ENCODE measurements around the gene GRM7. TPM values are rescaled to one million over a fixed set of nuclear protein-coding genes. Genes with fewer than 3 reads are reported as not detected.

GRM7 gene
- total and polyA plus RNA-seq, 2 experiments from 2014 or later, result 0.40 TPM; not detected in 1

DNA sequence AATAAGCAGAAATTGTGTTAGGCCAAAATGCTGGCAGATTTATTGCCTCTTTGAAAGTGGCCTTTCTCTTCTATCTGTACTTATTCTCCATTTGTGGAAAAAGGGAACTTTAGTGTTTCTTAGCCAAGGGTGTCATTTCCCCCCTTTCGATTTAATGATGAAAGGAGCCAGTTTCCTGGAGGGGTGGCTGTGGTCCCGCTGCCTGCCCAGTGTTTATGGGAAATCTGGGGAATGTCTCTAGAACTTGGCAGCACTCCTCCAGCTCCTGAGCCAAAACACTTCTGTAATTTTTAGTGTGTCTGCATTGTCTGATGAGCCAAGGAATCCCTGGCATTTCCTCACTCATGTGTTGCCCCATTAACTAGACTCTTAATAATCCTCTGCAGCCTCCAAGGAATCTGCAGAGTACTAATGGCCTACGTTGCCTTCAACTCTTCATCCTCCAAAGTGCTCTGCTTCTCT lies 448.8 kb downstream of the GRM7 start:
- no peaks in the 10 kb centered on the region for H3F3A ChIP-seq (replicated peaks; ENCODE audit: low read depth)
- H3K4me1 ChIP-seq (ENCODE audit: insufficient read depth), result 0 out of 2 replicates have a peak, but pooled peaks cover 2% of the 10 kb centered on the region
- H3K4me3 ChIP-seq, result no peak overlapping the region
- no peak overlapping the region for H3K4me2 ChIP-seq
- ATAC-seq, result no peak
- peaks cover 4% of the 10 kb centered on the region for H3K9me2 ChIP-seq (ENCODE audit: insufficient read depth)
- Mint-ChIP-seq H3K27me3 (ENCODE audit: insufficient read depth, low read depth, poor library complexity) (no peaks in the 10 kb centered on the region), H3K36me3 (ENCODE audit: low read depth) (peaks cover 4% of the 10 kb centered on the region; the same call in 1 of the 3 replicates), H3K27ac (no peak overlapping the region), H3K4me3 (no peak overlapping the region), H3K9me3 (peaks cover 75% of the 10 kb centered on the region), H3K4me1 (peaks cover 5% of the 10 kb centered on the region)
- DNase-seq (ENCODE audit: low spot score), result peak; percentile 1
- H2AFZ ChIP-seq, result peak overlapping the region; percentile 74; the same call in 1 of the 2 replicates
- no peak overlapping the region for H3K27ac ChIP-seq (ENCODE audit: low read depth)
- H3K79me2 ChIP-seq (replicated peaks; ENCODE audit: insufficient read depth), result no peaks in the 10 kb centered on the region
- no peaks in the 10 kb centered on the region for H3K36me3 ChIP-seq (ENCODE audit: insufficient read depth)
- no peaks in the 10 kb centered on the region for H4K20me1 ChIP-seq (replicated peaks; ENCODE audit: insufficient read depth)
- H3K27me3 ChIP-seq (ENCODE audit: insufficient read depth), result no peaks in the 10 kb centered on the region
- TF ChIP-seq EZH2 (IDR thresholded peaks at IDR 0.05; ENCODE audit: low read depth, unreplicated experiment) (no peak), JUNB (IDR thresholded peaks at IDR 0.05; ENCODE audit: unreplicated experiment) (no peak), ZNF331 (CRISPR knock-in tag; IDR thresholded peaks at IDR 0.05; ENCODE audit: low read depth) (no peak), STAT1 (IDR thresholded peaks at IDR 0.05; ENCODE audit: unreplicated experiment) (no peak), NANOG (IDR thresholded peaks at IDR 0.05; ENCODE audit: borderline replicate concordance) (no peak), ZNF114 (CRISPR knock-in tag; IDR thresholded peaks at IDR 0.05) (no peak)
- TF ChIP-seq, protein P1, sequence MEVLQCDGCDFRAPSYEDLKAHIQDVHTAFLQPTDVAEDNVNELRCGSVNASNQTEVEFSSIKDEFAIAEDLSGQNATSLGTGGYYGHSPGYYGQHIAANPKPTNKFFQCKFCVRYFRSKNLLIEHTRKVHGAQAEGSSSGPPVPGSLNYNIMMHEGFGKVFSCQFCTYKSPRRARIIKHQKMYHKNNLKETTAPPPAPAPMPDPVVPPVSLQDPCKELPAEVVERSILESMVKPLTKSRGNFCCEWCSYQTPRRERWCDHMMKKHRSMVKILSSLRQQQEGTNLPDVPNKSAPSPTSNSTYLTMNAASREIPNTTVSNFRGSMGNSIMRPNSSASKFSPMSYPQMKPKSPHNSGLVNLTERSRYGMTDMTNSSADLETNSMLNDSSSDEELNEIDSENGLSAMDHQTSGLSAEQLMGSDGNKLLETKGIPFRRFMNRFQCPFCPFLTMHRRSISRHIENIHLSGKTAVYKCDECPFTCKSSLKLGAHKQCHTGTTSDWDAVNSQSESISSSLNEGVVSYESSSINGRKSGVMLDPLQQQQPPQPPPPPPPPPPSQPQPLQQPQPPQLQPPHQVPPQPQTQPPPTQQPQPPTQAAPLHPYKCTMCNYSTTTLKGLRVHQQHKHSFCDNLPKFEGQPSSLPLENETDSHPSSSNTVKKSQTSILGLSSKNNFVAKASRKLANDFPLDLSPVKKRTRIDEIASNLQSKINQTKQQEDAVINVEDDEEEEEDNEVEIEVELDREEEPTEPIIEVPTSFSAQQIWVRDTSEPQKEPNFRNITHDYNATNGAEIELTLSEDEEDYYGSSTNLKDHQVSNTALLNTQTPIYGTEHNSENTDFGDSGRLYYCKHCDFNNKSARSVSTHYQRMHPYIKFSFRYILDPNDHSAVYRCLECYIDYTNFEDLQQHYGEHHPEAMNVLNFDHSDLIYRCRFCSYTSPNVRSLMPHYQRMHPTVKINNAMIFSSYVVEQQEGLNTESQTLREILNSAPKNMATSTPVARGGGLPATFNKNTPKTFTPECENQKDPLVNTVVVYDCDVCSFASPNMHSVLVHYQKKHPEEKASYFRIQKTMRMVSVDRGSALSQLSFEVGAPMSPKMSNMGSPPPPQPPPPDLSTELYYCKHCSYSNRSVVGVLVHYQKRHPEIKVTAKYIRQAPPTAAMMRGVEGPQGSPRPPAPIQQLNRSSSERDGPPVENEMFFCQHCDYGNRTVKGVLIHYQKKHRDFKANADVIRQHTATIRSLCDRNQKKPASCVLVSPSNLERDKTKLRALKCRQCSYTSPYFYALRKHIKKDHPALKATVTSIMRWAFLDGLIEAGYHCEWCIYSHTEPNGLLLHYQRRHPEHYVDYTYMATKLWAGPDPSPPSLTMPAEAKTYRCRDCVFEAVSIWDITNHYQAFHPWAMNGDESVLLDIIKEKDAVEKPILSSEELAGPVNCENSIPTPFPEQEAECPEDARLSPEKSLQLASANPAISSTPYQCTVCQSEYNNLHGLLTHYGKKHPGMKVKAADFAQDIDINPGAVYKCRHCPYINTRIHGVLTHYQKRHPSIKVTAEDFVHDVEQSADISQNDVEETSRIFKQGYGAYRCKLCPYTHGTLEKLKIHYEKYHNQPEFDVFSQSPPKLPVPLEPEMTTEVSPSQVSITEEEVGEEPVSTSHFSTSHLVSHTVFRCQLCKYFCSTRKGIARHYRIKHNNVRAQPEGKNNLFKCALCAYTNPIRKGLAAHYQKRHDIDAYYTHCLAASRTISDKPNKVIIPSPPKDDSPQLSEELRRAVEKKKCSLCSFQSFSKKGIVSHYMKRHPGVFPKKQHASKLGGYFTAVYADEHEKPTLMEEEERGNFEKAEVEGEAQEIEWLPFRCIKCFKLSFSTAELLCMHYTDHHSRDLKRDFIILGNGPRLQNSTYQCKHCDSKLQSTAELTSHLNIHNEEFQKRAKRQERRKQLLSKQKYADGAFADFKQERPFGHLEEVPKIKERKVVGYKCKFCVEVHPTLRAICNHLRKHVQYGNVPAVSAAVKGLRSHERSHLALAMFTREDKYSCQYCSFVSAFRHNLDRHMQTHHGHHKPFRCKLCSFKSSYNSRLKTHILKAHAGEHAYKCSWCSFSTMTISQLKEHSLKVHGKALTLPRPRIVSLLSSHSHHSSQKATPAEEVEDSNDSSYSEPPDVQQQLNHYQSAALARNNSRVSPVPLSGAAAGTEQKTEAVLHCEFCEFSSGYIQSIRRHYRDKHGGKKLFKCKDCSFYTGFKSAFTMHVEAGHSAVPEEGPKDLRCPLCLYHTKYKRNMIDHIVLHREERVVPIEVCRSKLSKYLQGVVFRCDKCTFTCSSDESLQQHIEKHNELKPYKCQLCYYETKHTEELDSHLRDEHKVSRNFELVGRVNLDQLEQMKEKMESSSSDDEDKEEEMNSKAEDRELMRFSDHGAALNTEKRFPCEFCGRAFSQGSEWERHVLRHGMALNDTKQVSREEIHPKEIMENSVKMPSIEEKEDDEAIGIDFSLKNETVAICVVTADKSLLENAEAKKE (CRISPR knock-in tag; IDR thresholded peaks at IDR 0.05), result no peak
- TF ChIP-seq, protein P2, sequence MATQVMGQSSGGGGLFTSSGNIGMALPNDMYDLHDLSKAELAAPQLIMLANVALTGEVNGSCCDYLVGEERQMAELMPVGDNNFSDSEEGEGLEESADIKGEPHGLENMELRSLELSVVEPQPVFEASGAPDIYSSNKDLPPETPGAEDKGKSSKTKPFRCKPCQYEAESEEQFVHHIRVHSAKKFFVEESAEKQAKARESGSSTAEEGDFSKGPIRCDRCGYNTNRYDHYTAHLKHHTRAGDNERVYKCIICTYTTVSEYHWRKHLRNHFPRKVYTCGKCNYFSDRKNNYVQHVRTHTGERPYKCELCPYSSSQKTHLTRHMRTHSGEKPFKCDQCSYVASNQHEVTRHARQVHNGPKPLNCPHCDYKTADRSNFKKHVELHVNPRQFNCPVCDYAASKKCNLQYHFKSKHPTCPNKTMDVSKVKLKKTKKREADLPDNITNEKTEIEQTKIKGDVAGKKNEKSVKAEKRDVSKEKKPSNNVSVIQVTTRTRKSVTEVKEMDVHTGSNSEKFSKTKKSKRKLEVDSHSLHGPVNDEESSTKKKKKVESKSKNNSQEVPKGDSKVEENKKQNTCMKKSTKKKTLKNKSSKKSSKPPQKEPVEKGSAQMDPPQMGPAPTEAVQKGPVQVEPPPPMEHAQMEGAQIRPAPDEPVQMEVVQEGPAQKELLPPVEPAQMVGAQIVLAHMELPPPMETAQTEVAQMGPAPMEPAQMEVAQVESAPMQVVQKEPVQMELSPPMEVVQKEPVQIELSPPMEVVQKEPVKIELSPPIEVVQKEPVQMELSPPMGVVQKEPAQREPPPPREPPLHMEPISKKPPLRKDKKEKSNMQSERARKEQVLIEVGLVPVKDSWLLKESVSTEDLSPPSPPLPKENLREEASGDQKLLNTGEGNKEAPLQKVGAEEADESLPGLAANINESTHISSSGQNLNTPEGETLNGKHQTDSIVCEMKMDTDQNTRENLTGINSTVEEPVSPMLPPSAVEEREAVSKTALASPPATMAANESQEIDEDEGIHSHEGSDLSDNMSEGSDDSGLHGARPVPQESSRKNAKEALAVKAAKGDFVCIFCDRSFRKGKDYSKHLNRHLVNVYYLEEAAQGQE (IDR thresholded peaks at IDR 0.05; ENCODE audit: unreplicated experiment), result no peak
- TF ChIP-seq, protein P3, sequence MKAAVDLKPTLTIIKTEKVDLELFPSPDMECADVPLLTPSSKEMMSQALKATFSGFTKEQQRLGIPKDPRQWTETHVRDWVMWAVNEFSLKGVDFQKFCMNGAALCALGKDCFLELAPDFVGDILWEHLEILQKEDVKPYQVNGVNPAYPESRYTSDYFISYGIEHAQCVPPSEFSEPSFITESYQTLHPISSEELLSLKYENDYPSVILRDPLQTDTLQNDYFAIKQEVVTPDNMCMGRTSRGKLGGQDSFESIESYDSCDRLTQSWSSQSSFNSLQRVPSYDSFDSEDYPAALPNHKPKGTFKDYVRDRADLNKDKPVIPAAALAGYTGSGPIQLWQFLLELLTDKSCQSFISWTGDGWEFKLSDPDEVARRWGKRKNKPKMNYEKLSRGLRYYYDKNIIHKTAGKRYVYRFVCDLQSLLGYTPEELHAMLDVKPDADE (IDR thresholded peaks at IDR 0.05), result no peak
